HepG2 (cell line): ENCODE measurements around the gene KRT82. TPM values are rescaled to one million over a fixed set of nuclear protein-coding genes. Genes with fewer than 3 reads are reported as not detected.

Source experiments
- MEF2D ChIP-seq: sonication (generic); formaldehyde crosslinking; IDR thresholded peaks from 2 replicates; pipeline ENCODE4 v1.5.1; 2020; ENCODE audit warnings: mild to moderate bottlenecking, missing genetic modification reagents
- polyA plus RNA-seq, 8 experiments: library from polyadenylated mRNA; depleted of rRNA in 3 of 8; stranded (reverse) in 7 of 8; unstranded in 1 of 8; fragments of >200 nt; fragmentation: Illumina TruSeq in 4 of 8; extraction: Trizol in 4 of 8; gene quantifications; 2 replicates each; pipeline versions ENCODE4 v1.2.1 to v1.2.3, GENCODE V29; 2011 to 2016; ENCODE audit warnings: low read depth in 4 of 8, missing spikeins in 1 of 8, mixed read lengths in 1 of 8; ENCODE audit not compliant: insufficient read depth in 1 of 8
- total RNA-seq, 5 experiments: library from RNA; depleted of rRNA; stranded (reverse); fragments of >200 nt; fragmentation: Illumina TruSeq; extraction: Trizol; gene quantifications; 2 replicates each; pipeline ENCODE4 v1.2.3, GENCODE V29; 2016; ENCODE audit warnings: low read depth in 1 of 5
- TF ChIP-seq, protein P1 (sequence below): sonication (generic); formaldehyde crosslinking; IDR thresholded peaks from 2 replicates; pipeline ENCODE4 v1.4.0; 2020; ENCODE audit warnings: mild to moderate bottlenecking, missing genetic modification reagents
- TF ChIP-seq, protein P2 (sequence below): sonication (generic); formaldehyde crosslinking; IDR thresholded peaks from 2 replicates; pipeline ENCODE4 v1.4.0; 2020; ENCODE audit warnings: missing genetic modification reagents, borderline replicate concordance

The KRT82 gene
- total and polyA plus RNA-seq, 2 of the 13 experiments (the other 11 are each of a cell fraction or from before 2014, with no cell fraction given), result not detected

DNA sequence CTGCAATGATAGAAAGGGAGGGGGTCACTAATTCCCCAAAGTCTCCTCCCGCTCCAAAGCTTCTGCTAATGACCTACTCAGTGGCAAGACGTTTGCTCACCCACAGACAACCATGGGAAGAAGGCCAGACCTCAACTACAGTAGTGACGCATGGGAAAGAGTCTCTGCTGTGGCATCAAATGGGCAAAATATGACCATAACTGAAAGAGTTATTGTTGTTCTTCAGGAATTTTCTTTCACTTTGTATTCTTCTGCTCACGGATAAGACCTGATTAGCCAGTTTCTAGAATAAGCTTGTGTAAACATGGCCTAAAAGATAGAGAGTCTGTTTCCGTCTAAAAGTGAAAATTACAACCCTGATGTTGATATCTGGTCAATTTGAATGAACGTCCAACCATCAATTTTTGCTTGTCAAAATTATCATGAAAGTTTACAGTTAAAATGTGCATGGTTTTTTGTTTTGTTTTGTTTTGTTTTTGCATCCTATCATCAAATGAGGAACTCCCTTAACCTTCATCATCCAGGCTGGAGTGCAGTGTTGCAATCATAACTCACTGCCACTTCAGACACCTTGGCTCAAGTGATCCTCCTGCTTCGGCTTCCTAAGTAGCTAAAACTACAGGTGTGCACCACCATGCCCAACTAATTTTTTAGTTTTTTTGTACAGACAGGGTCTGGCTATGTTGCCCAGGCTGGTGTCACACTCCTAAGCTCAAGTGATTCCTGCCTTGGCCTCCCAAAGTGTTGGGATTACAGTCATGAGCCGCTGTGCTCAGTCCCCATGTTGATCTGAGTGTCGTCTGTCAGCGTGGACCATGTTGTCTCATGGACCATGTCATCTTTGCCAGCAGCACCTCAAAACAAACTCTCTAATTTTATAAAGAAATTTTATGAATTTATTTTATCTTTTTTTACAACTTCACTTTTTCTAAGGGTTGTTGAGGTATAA lies 38.8 kb upstream of the KRT82 start (continued):
- TF ChIP-seq, protein P1, sequence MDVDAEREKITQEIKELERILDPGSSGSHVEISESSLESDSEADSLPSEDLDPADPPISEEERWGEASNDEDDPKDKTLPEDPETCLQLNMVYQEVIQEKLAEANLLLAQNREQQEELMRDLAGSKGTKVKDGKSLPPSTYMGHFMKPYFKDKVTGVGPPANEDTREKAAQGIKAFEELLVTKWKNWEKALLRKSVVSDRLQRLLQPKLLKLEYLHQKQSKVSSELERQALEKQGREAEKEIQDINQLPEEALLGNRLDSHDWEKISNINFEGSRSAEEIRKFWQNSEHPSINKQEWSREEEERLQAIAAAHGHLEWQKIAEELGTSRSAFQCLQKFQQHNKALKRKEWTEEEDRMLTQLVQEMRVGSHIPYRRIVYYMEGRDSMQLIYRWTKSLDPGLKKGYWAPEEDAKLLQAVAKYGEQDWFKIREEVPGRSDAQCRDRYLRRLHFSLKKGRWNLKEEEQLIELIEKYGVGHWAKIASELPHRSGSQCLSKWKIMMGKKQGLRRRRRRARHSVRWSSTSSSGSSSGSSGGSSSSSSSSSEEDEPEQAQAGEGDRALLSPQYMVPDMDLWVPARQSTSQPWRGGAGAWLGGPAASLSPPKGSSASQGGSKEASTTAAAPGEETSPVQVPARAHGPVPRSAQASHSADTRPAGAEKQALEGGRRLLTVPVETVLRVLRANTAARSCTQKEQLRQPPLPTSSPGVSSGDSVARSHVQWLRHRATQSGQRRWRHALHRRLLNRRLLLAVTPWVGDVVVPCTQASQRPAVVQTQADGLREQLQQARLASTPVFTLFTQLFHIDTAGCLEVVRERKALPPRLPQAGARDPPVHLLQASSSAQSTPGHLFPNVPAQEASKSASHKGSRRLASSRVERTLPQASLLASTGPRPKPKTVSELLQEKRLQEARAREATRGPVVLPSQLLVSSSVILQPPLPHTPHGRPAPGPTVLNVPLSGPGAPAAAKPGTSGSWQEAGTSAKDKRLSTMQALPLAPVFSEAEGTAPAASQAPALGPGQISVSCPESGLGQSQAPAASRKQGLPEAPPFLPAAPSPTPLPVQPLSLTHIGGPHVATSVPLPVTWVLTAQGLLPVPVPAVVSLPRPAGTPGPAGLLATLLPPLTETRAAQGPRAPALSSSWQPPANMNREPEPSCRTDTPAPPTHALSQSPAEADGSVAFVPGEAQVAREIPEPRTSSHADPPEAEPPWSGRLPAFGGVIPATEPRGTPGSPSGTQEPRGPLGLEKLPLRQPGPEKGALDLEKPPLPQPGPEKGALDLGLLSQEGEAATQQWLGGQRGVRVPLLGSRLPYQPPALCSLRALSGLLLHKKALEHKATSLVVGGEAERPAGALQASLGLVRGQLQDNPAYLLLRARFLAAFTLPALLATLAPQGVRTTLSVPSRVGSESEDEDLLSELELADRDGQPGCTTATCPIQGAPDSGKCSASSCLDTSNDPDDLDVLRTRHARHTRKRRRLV (CRISPR knock-in tag), result no peak
- TF ChIP-seq, protein P2, sequence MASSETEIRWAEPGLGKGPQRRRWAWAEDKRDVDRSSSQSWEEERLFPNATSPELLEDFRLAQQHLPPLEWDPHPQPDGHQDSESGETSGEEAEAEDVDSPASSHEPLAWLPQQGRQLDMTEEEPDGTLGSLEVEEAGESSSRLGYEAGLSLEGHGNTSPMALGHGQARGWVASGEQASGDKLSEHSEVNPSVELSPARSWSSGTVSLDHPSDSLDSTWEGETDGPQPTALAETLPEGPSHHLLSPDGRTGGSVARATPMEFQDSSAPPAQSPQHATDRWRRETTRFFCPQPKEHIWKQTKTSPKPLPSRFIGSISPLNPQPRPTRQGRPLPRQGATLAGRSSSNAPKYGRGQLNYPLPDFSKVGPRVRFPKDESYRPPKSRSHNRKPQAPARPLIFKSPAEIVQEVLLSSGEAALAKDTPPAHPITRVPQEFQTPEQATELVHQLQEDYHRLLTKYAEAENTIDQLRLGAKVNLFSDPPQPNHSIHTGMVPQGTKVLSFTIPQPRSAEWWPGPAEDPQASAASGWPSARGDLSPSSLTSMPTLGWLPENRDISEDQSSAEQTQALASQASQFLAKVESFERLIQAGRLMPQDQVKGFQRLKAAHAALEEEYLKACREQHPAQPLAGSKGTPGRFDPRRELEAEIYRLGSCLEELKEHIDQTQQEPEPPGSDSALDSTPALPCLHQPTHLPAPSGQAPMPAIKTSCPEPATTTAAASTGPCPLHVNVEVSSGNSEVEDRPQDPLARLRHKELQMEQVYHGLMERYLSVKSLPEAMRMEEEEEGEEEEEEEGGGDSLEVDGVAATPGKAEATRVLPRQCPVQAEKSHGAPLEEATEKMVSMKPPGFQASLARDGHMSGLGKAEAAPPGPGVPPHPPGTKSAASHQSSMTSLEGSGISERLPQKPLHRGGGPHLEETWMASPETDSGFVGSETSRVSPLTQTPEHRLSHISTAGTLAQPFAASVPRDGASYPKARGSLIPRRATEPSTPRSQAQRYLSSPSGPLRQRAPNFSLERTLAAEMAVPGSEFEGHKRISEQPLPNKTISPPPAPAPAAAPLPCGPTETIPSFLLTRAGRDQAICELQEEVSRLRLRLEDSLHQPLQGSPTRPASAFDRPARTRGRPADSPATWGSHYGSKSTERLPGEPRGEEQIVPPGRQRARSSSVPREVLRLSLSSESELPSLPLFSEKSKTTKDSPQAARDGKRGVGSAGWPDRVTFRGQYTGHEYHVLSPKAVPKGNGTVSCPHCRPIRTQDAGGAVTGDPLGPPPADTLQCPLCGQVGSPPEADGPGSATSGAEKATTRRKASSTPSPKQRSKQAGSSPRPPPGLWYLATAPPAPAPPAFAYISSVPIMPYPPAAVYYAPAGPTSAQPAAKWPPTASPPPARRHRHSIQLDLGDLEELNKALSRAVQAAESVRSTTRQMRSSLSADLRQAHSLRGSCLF (CRISPR knock-in tag), result no peak
- TF ChIP-seq MEF2D (CRISPR knock-in tag), result no peak
